Naive thymus-derived CD4-positive, alpha-beta T cell (primary cell): Measurements from ENCODE around the gene PROB1. TPM values are rescaled to one million over a fixed set of nuclear protein-coding genes. Genes with fewer than 3 reads are reported as not detected.

ENCODE experiments used
- ATAC-seq: fragments of 150-1000 bp; cut with Tn5 transposase; 2 replicates; pipeline ENCODE4 v1.10.0; 2021; ENCODE audit warnings: mild to moderate bottlenecking, moderate library complexity
- CTCF ChIA-PET: fragments of 350-600 bp; sonication (Branson Sonifier 250); formaldehyde crosslinking; loops from one replicate; lab custom pipeline; 2021; ENCODE audit warnings: antibody characterized with exemption; lab: Charles Lee
- POLR2A ChIA-PET: fragments of 350-600 bp; sonication (Branson Sonifier 250); formaldehyde crosslinking; loops from one replicate; lab custom pipeline; 2021; ENCODE audit warnings: antibody characterized with exemption, inconsistent platforms; lab: Charles Lee
- DNase-seq, 9 donors: peaks; one replicate each; pipeline versions ENCODE4 v3.0.0 to v3.0.0-alpha.2; 2020 to 2022; ENCODE audit warnings: mixed read lengths in 1 of 9
- H3K27ac ChIP-seq: one replicate; pipeline ENCODE4 v1.7.0; 2013; ENCODE audit warnings: mild to moderate bottlenecking, low read depth, low read length, moderate library complexity
- H3K27me3 ChIP-seq, 2 donors: one replicate each; pipeline ENCODE4 v1.7.0; 2013; ENCODE audit warnings: low read length in 2 of 2, mild to moderate bottlenecking in 2 of 2, moderate library complexity in 2 of 2; ENCODE audit not compliant: control insufficient read depth in 2 of 2, insufficient read depth in 2 of 2
- H3K36me3 ChIP-seq, 3 experiments: 1 replicate in 2 of 3; 2 replicates in 1 of 3; pipeline ENCODE4 v1.7.0; 2013; ENCODE audit warnings: low read length in 3 of 3, mild to moderate bottlenecking in 3 of 3, moderate library complexity in 1 of 3; ENCODE audit not compliant: insufficient read depth in 3 of 3, control insufficient read depth in 2 of 3
- H3K4me1 ChIP-seq, 2 donors: one replicate each; pipeline ENCODE4 v1.7.0; 2013; ENCODE audit warnings: low read length in 2 of 2, mild to moderate bottlenecking in 2 of 2, moderate library complexity in 1 of 2; ENCODE audit not compliant: control insufficient read depth in 2 of 2, insufficient read depth in 2 of 2
- H3K4me3 ChIP-seq: 2 replicates; pipeline ENCODE4 v1.7.0; 2013; ENCODE audit warnings: mild to moderate bottlenecking, low read length
- H3K9me3 ChIP-seq, 3 experiments: 1 replicate in 2 of 3; 2 replicates in 1 of 3; pipeline ENCODE4 v1.7.0; 2013; ENCODE audit warnings: low read length in 3 of 3; ENCODE audit not compliant: control insufficient read depth in 2 of 3
- H3K27ac Mint-ChIP-seq, 9 donors: one replicate each; pipeline ENCODE4 v1.8.0; 2020 to 2022; ENCODE audit warnings: mixed read lengths in 9 of 9, mild to moderate bottlenecking in 8 of 9, moderate library complexity in 5 of 9, inconsistent platforms in 2 of 9
- H3K27me3 Mint-ChIP-seq, 5 donors: one replicate each; pipeline ENCODE4 v1.8.0; 2021 to 2022; ENCODE audit warnings: mixed read lengths in 5 of 5, mild to moderate bottlenecking in 1 of 5
- H3K36me3 Mint-ChIP-seq, 5 donors: one replicate each; pipeline ENCODE4 v1.8.0; 2020 to 2022; ENCODE audit warnings: mixed read lengths in 5 of 5, mild to moderate bottlenecking in 3 of 5, inconsistent platforms in 1 of 5
- H3K4me1 Mint-ChIP-seq, 7 donors: one replicate each; pipeline ENCODE4 v1.8.0; 2020 to 2022; ENCODE audit warnings: mixed read lengths in 7 of 7, mild to moderate bottlenecking in 3 of 7, inconsistent platforms in 1 of 7
- H3K4me3 Mint-ChIP-seq, 10 donors: one replicate each; pipeline ENCODE4 v1.8.0; 2020 to 2022; ENCODE audit warnings: mild to moderate bottlenecking in 10 of 10, mixed read lengths in 10 of 10, moderate library complexity in 6 of 10, inconsistent platforms in 2 of 10
- H3K9me3 Mint-ChIP-seq, 11 donors: one replicate each; pipeline ENCODE4 v1.8.0; 2020 to 2022; ENCODE audit warnings: mixed read lengths in 11 of 11, mild to moderate bottlenecking in 4 of 11, inconsistent platforms in 1 of 11, moderate library complexity in 1 of 11
- intact Hi-C, 2 donors: fragments of 100-400 bp; cut with micrococcal nuclease; formaldehyde crosslinking; loops; one replicate each; pipeline ENCODE4 v1.15.1; 2023
- polyA plus RNA-seq, 2 donors: library from polyadenylated mRNA; unstranded; fragments of 300-500 nt; fragmentation: Illumina TruSeq; gene quantifications; one replicate each; pipeline ENCODE4 v1.2.3, GENCODE V29; 2021
- total RNA-seq, 6 experiments: library from RNA in 5 of 6; stranded (reverse) in 5 of 6; gene quantifications; 1 replicate in 5 of 6; 2 replicates in 1 of 6; pipeline ENCODE4 v1.2.3 and lab custom pipeline; 2021 to 2026

The PROB1 gene
- total and polyA plus RNA-seq, 7 experiments from 2014 or later: 0.26 to 4.9 (median 0.86) TPM; not detected in 1

DNA sequence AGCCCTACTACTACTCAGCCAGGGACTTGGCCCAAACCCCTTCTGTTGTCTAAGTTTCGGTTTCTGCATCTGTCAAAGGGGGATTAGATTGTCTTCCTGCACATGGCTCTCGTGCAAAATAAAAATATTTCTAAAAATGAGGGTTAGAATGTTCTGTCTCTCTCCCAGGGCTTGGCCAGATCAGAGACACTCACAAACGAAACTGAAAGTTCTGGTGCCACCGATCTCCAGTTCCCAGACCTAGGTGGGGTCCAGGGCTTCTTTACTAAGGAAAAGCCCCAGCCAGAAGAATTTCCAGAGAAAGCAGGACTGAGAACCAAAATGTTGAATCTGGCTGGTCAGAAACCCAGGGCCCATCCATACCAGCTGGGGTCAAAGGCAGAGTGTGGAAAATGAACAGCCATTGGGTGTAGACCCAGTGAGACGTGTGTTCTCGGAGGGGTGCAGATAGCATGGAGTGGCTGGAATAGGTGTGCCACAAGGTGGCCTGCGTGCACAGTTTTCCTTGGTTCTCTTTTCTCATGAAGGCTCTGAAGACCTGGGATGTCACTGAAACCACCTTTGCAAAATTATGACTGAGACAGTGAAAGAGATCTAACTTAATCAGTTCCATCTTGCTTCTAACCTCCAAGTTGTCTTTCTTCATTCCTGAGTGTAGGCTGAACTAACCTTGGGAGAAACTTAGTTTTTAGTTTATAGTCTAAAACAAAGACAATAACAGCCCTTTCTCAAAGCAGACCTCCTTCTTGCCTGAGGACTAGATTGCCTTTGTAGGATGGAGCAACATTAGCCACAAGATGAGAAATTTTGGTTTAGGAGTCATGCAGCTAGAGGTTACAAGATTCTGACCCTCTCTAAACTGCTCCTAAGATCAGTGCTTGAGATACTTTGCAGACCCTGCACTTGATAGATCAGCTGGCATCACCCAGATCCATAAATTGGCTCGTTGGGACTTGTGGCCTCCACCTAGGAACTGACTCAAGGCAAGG, 9.5 kb downstream of the PROB1 start:
- peak in 4 of 9 donors; percentile 25 to 40 (median 37) for DNase-seq
- ATAC-seq: peak; percentile 54
- Mint-ChIP-seq H3K36me3 (peaks cover 0 to 10% (median 0%) of the 10 kb centered on the region in 5 donors), H3K9me3 (no peaks in the 10 kb centered on the region), H3K4me3 (peak overlapping the region; percentile 83 to 93 (median 87)), H3K27me3 (no peaks in the 10 kb centered on the region), H3K27ac (peak overlapping the region; percentile 90 to 98 (median 92)), H3K4me1 (peaks cover 20 to 59% (median 38%) of the 10 kb centered on the region in 7 donors)
- Histone ChIP-seq H3K36me3 (no peaks in the 10 kb centered on the region), H3K27ac (peak overlapping the region; percentile 69), H3K4me1 (peaks cover 12 to 19% of the 10 kb centered on the region in 2 donors), H3K4me3 (peak overlapping the region; percentile 34), H3K27me3 (no peaks in the 10 kb centered on the region), H3K9me3 (no peaks in the 10 kb centered on the region)
- ChIA-PET POLR2A (interaction anchor here (1.4 to 1.6 kb wide), 3 partner anchors 11 to 91 kb away, joined by 4 to 6 read pairs (median 4); partner anchors contain the start of gene MATR3), CTCF (interaction anchor here (0.6 kb wide), 1 partner anchor 134 kb away, joined by 3 read pairs; no protein-coding TSS in a partner anchor)
- intact Hi-C loops: loop anchor here in 1 of 2 donors (2.0 kb wide), 1 partner anchor 19 kb away; the partner anchor contains the start of gene SPATA24

DNA sequence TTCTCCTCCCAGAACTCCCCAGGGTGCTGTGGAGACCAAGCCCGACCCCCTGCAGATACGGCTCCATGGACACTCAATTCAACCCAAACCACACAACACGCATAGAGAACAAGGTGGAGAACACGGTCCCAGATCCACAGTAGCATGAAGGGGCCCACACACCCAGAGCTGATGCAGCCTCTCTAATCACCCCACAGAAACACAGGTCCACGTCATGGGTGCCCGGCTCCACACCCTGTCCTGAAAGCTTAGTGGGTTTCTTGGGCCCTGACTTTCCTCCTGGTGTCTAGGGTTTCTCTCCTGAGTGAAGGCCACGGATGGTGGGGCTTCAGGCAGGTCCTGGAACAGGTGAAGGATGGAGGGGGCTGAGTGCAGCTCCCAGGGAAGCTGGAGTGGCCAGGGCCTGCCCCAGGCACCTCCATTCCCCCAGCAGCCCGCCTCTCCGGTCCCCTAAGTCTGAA, 10.3 kb downstream of the PROB1 start:
- peak overlapping the region; percentile 90 to 98 (median 92) for H3K27ac Mint-ChIP-seq
- peak overlapping the region; percentile 83 to 93 (median 87) for H3K4me3 Mint-ChIP-seq
- POLR2A ChIA-PET: interaction anchor here (0.6 to 1.6 kb wide), 4 partner anchors 10 to 91 kb away, joined by 3 to 6 read pairs (median 4); partner anchors contain the start of gene MATR3
- no peaks in the 10 kb centered on the region for H3K27me3 ChIP-seq
- H3K27me3 Mint-ChIP-seq: no peaks in the 10 kb centered on the region
- peak overlapping the region; percentile 34 for H3K4me3 ChIP-seq
- no peak for DNase-seq
- peaks cover 19 to 55% (median 32%) of the 10 kb centered on the region in 7 donors for H3K4me1 Mint-ChIP-seq
- H3K27ac ChIP-seq: peak overlapping the region; percentile 69
- peaks cover 12% of the 10 kb centered on the region in 2 donors for H3K4me1 ChIP-seq
- intact Hi-C loops: loop anchor here in 1 of 2 donors (2.0 kb wide), 1 partner anchor 20 kb away; the partner anchor contains the start of gene SPATA24
- H3K36me3 Mint-ChIP-seq: peaks cover 0 to 6% (median 0%) of the 10 kb centered on the region in 5 donors
- H3K9me3 ChIP-seq: no peaks in the 10 kb centered on the region
- ATAC-seq: no peak
- no peaks in the 10 kb centered on the region for H3K9me3 Mint-ChIP-seq
- CTCF ChIA-PET: no interaction called here
- no peaks in the 10 kb centered on the region for H3K36me3 ChIP-seq

DNA sequence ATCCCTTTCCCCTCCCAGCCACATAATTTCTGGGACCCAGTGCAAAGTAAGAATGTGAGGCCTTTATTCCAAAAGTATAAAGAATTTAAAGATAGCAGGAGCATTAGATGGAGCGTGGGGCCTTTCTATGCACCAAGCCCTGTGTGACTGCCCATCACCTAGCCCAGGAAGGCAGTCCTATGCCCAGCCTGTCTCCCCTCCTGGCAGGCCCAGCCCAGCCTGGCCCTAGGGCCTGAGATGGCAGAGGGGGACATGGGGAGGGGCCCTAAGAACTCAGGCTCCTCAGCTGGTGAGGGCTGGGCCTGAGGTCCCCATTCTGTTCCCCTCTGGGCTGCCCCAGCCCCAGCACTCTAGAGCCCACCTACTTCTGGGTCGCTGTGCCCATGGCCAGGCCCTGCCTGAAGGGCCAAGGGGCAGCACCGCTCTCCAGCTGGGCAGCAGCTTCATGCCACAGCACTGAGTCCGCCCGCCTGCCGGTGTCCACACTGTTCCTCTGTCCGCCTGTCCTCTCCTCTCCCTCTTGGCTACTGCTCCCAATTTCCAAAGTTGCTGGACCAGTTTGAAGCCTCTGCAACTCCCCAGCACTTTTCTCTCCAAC, 10.8 kb downstream of the PROB1 start:
- no peaks in the 10 kb centered on the region for H3K27me3 Mint-ChIP-seq
- no peaks in the 10 kb centered on the region for H3K9me3 ChIP-seq
- peak overlapping the region; percentile 34 for H3K4me3 ChIP-seq
- H3K36me3 ChIP-seq: no peaks in the 10 kb centered on the region
- no peak for ATAC-seq
- H3K4me3 Mint-ChIP-seq: peak overlapping the region in 9 of 10 donors; percentile 41 to 93 (median 87)
- intact Hi-C loops: loop anchor here in 1 of 2 donors (2.0 kb wide), 1 partner anchor 21 kb away; the partner anchor contains the start of gene SPATA24
- peaks cover 21 to 53% (median 28%) of the 10 kb centered on the region in 7 donors for H3K4me1 Mint-ChIP-seq
- no peak for DNase-seq
- peaks cover 7 to 12% of the 10 kb centered on the region in 2 donors for H3K4me1 ChIP-seq
- H3K27ac ChIP-seq: no peak overlapping the region
- no peaks in the 10 kb centered on the region for H3K9me3 Mint-ChIP-seq
- H3K36me3 Mint-ChIP-seq: peaks cover 0 to 3% (median 0%) of the 10 kb centered on the region in 5 donors
- ChIA-PET CTCF (no interaction called here), POLR2A (interaction anchor here (0.6 to 1.6 kb wide), 4 partner anchors 10 to 90 kb away, joined by 3 to 6 read pairs (median 4); partner anchors contain the start of gene MATR3)
- H3K27ac Mint-ChIP-seq: peak overlapping the region in 8 of 9 donors; percentile 90 to 98 (median 92)
- H3K27me3 ChIP-seq: no peaks in the 10 kb centered on the region

DNA sequence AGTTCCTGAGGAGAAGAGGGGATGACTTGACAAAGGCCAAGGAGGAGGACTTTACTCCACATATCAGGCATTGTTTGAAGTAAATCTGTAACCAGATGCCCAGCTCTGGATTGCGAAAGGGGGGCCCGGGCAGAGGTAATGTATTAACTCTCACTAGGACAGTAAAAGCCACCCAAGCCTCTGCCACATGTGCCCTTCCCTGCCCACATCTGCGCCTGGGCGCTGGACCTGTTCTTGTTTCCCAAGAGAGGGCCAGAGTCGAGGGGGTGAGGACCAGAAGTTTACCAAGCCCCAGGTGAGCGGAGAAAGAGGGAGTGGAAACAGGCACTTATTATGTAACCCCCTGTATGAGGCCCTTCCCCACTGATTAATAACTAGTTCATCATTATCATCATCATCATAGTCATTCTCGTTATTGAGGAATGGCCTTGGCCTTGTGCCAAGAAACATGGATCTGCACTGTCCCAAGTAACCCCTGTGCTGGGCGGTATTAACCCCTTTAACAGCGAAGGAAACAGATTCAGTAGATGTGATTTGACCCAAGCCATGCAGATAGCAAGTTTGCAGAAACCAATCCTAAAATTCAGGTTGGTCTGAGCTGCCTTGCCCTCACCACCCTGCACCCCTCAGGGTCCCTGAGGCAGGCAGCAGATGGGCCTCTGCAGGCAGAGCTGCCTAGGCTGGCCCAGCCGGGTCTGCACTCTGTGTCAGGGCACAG, 11.5 kb downstream of the PROB1 start, which contains the start of gene SLC23A1:
Gene SLC23A1, minus strand, starts transcription at position 23 of the 718 bp plus-strand sequence. CDS start 44 bp downstream, outside the sequence.
- no peaks in the 10 kb centered on the region for H3K27me3 Mint-ChIP-seq
- CTCF ChIA-PET: no interaction called here
- peaks cover 0 to 3% (median 0%) of the 10 kb centered on the region in 5 donors for H3K36me3 Mint-ChIP-seq
- H3K27me3 ChIP-seq: no peaks in the 10 kb centered on the region
- ATAC-seq (no peak), DNase-seq (no peak)
- H3K4me1 ChIP-seq: peaks cover 7 to 12% of the 10 kb centered on the region in 2 donors
- H3K36me3 ChIP-seq: no peaks in the 10 kb centered on the region
- H3K4me1 Mint-ChIP-seq: peaks cover 21 to 53% (median 28%) of the 10 kb centered on the region in 7 donors
- no peaks in the 10 kb centered on the region for H3K9me3 Mint-ChIP-seq
- peak within 1 kb of the TSS in 4 of 9 donors; percentile 34 to 98 (median 68) for H3K27ac Mint-ChIP-seq
- POLR2A ChIA-PET: no interaction called here
- H3K4me3 Mint-ChIP-seq: peak within 1 kb of the TSS in 6 of 10 donors; percentile 9 to 85 (median 44)
- intact Hi-C loops: no loop called here
- no peak within 1 kb of the TSS for H3K27ac ChIP-seq
- no peaks in the 10 kb centered on the region for H3K9me3 ChIP-seq
- H3K4me3 ChIP-seq: no peak within 1 kb of the TSS

DNA sequence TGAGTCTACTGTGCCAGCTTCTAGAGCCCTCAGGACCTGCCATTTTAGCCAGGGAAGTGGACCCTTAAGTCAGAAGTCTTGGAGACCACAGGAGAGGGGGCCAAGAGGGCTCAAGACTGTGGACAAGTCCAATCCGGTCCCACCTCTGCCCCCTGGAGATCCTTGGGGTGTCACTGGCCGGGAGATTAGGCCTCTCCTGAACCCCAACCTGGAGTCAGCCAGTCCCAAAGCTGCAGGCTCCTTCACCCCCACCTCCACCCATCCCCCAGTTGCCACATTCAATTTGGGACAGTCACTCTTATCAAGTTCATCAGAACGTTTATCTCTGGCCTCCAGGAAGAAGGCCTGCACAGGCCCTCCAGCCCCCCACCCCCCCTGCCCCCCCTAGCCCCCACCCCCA, 12.1 kb downstream of the PROB1 start:
- no peak overlapping the region for H3K27ac ChIP-seq
- peaks cover 7 to 12% of the 10 kb centered on the region in 2 donors for H3K4me1 ChIP-seq
- H3K9me3 Mint-ChIP-seq: no peaks in the 10 kb centered on the region
- H3K36me3 ChIP-seq: no peaks in the 10 kb centered on the region
- no peak overlapping the region for H3K27ac Mint-ChIP-seq
- DNase-seq (no peak), ATAC-seq (no peak)
- no peaks in the 10 kb centered on the region for H3K9me3 ChIP-seq
- H3K4me1 Mint-ChIP-seq: peaks cover 21 to 47% (median 28%) of the 10 kb centered on the region in 7 donors
- no peak overlapping the region for H3K4me3 Mint-ChIP-seq
- H3K36me3 Mint-ChIP-seq: peaks cover 0 to 3% (median 0%) of the 10 kb centered on the region in 5 donors
- POLR2A ChIA-PET: no interaction called here
- CTCF ChIA-PET: no interaction called here
- intact Hi-C loops: no loop called here
- no peaks in the 10 kb centered on the region for H3K27me3 ChIP-seq
- H3K4me3 ChIP-seq: no peak overlapping the region
- H3K27me3 Mint-ChIP-seq: no peaks in the 10 kb centered on the region
